CD4-positive, CD25-positive, alpha-beta regulatory T cell (primary cell): ENCODE results near the gene LY6G5B. TPM values are rescaled to one million over a fixed set of nuclear protein-coding genes. Genes with fewer than 3 reads are reported as not detected.
"Not testable (repeated sequence)": the region's sequence is repeated elsewhere in the genome, so short reads cannot be mapped to it uniquely, and the experiment has no call there.

Experiments
- ATAC-seq, 2 donors: fragments of 150-1000 bp; cut with Tn5 transposase; one replicate each; pipeline ENCODE4 v1.10.0; 2021; ENCODE audit warnings: low read depth in 2 of 2, moderate number of reproducible peaks in 2 of 2, moderate library complexity in 1 of 2
- DNase-seq, 3 donors: peaks; one replicate each; pipeline versions ENCODE4 v3.0.0 to v3.0.0-alpha.2; 2012 to 2022; ENCODE audit warnings: mixed read lengths in 1 of 3
- H3K27ac ChIP-seq: one replicate; pipeline ENCODE4 v1.7.0; 2013; ENCODE audit warnings: mild to moderate bottlenecking, low read length; ENCODE audit not compliant: insufficient read depth, poor library complexity, severe bottlenecking
- H3K27me3 ChIP-seq: one replicate; pipeline ENCODE4 v1.7.0; 2013; ENCODE audit warnings: low read length; ENCODE audit not compliant: control insufficient read depth, insufficient read depth
- H3K36me3 ChIP-seq: one replicate; pipeline ENCODE4 v1.7.0; 2013; ENCODE audit warnings: mild to moderate bottlenecking, low read length, moderate library complexity; ENCODE audit not compliant: control insufficient read depth, insufficient read depth
- H3K4me1 ChIP-seq: 2 replicates; pipeline ENCODE4 v1.7.0; 2013; ENCODE audit warnings: mild to moderate bottlenecking, low read length; ENCODE audit not compliant: insufficient read depth, control insufficient read depth, poor library complexity, severe bottlenecking
- H3K4me3 ChIP-seq: one replicate; pipeline ENCODE4 v1.7.0; 2013; ENCODE audit warnings: low read depth, mild to moderate bottlenecking, low read length, moderate library complexity
- H3K9me3 ChIP-seq, 2 experiments: 1 replicate in 1 of 2; 2 replicates in 1 of 2; pipeline ENCODE4 v1.7.0; 2013; ENCODE audit warnings: low read length in 2 of 2, mild to moderate bottlenecking in 1 of 2, moderate library complexity in 1 of 2; ENCODE audit not compliant: control insufficient read depth in 2 of 2
- H3K27ac Mint-ChIP-seq, 3 donors: one replicate each; pipeline ENCODE4 v1.8.0; 2020 to 2022; ENCODE audit warnings: mild to moderate bottlenecking in 3 of 3, mixed read lengths in 3 of 3, moderate library complexity in 2 of 3
- H3K27me3 Mint-ChIP-seq: one replicate; pipeline ENCODE4 v1.8.0; 2022; ENCODE audit warnings: mild to moderate bottlenecking, mixed read lengths
- H3K36me3 Mint-ChIP-seq: one replicate; pipeline ENCODE4 v1.8.0; 2020; ENCODE audit warnings: mixed read lengths
- H3K4me1 Mint-ChIP-seq, 4 donors: one replicate each; pipeline ENCODE4 v1.8.0; 2020 to 2022; ENCODE audit warnings: mixed read lengths in 4 of 4, mild to moderate bottlenecking in 1 of 4
- H3K4me3 Mint-ChIP-seq, 4 donors: one replicate each; pipeline ENCODE4 v1.8.0; 2020 to 2022; ENCODE audit warnings: mild to moderate bottlenecking in 4 of 4, mixed read lengths in 4 of 4, moderate library complexity in 3 of 4
- H3K9me3 Mint-ChIP-seq, 7 donors: one replicate each; pipeline ENCODE4 v1.8.0; 2020 to 2022; ENCODE audit warnings: mixed read lengths in 7 of 7, mild to moderate bottlenecking in 3 of 7, moderate library complexity in 2 of 7
- polyA plus RNA-seq, 4 donors: library from polyadenylated mRNA; unstranded; fragments of 300-500 nt; fragmentation: Illumina TruSeq; gene quantifications; one replicate each; pipeline ENCODE4 v1.2.3, GENCODE V29; 2021
- total RNA-seq: library from RNA; stranded (reverse); gene quantifications from one replicate; pipeline ENCODE4 v1.2.3, GENCODE V29; 2022

LY6G5B gene
- total and polyA plus RNA-seq, 5 donors from 2014 or later: 38.8 TPM; not detected in 4

GRCh38 chr6:31702819-31703716 is 33.3 kb downstream of the LY6G5B start, which contains the start of gene ABHD16A:
TSS of gene ABHD16A (minus strand) at chr6:31703324. CDS start at chr6:31703281, 43 bp downstream.
- Mint-ChIP-seq H3K27ac (peak within 1 kb of the TSS; percentile 98 to 99 (median 98)), H3K9me3 (no peaks in the 10 kb centered on the region), H3K4me1 (peaks cover under 1 to 45% (median 31%) of the 10 kb centered on the region in 4 donors), H3K27me3 (peaks cover 6% of the 10 kb centered on the region), H3K4me3 (peak within 1 kb of the TSS; percentile 84 to 100 (median 98)), H3K36me3 (peaks cover 7% of the 10 kb centered on the region)
- Histone ChIP-seq H3K4me1 (peaks cover 32% of the 10 kb centered on the region), H3K9me3 (no peaks in the 10 kb centered on the region), H3K36me3 (peaks cover 10% of the 10 kb centered on the region), H3K27me3 (no peaks in the 10 kb centered on the region), H3K4me3 (peak within 1 kb of the TSS; percentile 93), H3K27ac (peak within 1 kb of the TSS; percentile 98)
- ATAC-seq: peak; percentile 94 to 97
- peak; percentile 95 to 99 (median 97) for DNase-seq

DNA sequence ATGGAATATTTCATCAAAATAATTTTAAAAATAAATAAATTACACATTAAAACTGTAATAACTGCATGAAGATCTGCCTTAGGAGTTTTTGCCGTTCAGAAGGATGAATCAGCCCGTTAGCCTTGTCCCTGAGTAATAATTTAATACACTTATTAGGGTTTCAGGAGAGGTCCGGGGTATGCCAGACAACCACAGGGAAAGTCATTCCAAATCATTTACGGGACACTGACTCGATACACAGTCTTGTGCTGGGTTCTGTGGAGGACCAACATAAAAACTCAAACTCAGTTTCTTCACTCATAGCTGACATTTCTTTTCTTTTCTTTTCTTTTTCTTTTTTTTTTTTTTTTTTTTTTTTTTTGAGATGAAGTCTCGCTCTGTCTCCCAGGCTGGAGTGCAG is 36.2 kb downstream of the LY6G5B start:
- Histone ChIP-seq H3K9me3 (no peaks in the 10 kb centered on the region), H3K36me3 (peaks cover 4% of the 10 kb centered on the region), H3K4me1 (peaks cover 32% of the 10 kb centered on the region), H3K27me3 (no peaks in the 10 kb centered on the region), H3K27ac (no peak overlapping the region), H3K4me3 (no peak overlapping the region)
- DNase-seq: no peak
- peaks cover 6% of the 10 kb centered on the region for H3K27me3 Mint-ChIP-seq
- H3K4me3 Mint-ChIP-seq: no peak overlapping the region
- H3K4me1 Mint-ChIP-seq: peaks cover 0 to 35% (median 25%) of the 10 kb centered on the region in 4 donors
- H3K27ac Mint-ChIP-seq: no peak overlapping the region
- no peaks in the 10 kb centered on the region for H3K9me3 Mint-ChIP-seq
- ATAC-seq: no peak
- H3K36me3 Mint-ChIP-seq: peaks cover 3% of the 10 kb centered on the region

DNA sequence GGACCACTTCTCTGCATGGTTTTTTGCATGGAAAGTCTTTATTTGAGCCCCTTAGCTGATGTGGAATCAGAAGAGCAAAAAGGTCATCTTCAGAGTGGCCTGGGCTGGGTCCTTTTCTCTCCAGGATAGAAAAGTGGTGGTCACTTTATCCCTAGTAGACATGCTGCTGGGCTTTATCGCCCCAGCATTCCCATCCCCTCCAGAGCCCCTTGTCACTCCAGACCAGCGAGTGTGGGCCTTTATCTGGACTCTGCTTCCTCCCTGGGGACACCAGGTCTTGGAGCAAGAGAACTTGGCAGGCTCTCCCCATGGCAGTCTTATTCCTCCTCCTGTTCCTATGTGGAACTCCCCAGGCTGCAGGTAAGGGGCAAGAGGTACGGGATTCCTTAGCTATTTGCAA is 36.8 kb downstream of the LY6G5B start, which contains the start of gene LY6G6F:
Gene LY6G6F, plus strand, starts transcription at position 268 of the 400 bp plus-strand sequence. Its CDS starts 41 bp downstream, at position 309.
- peak within 1 kb of the TSS in 1 of 3 donors; percentile 36 for H3K27ac Mint-ChIP-seq
- Histone ChIP-seq H3K27ac (no peak within 1 kb of the TSS), H3K4me3 (no peak within 1 kb of the TSS), H3K9me3 (no peaks in the 10 kb centered on the region), H3K4me1 (peaks cover 31% of the 10 kb centered on the region), H3K27me3 (no peaks in the 10 kb centered on the region), H3K36me3 (no peaks in the 10 kb centered on the region)
- peaks cover 0 to 33% (median 24%) of the 10 kb centered on the region in 4 donors for H3K4me1 Mint-ChIP-seq
- H3K27me3 Mint-ChIP-seq: peaks cover 6% of the 10 kb centered on the region
- no peaks in the 10 kb centered on the region for H3K9me3 Mint-ChIP-seq
- no peak for ATAC-seq
- peak within 1 kb of the TSS in 1 of 4 donors; percentile 32 for H3K4me3 Mint-ChIP-seq
- no peaks in the 10 kb centered on the region for H3K36me3 Mint-ChIP-seq
- DNase-seq: no peak

- DNase-seq: no peak
- Histone ChIP-seq H3K4me1 (peaks cover 20% of the 10 kb centered on the region), H3K36me3 (no peaks in the 10 kb centered on the region), H3K9me3 (no peaks in the 10 kb centered on the region), H3K27ac (no peak overlapping the region), H3K27me3 (no peaks in the 10 kb centered on the region), H3K4me3 (no peak overlapping the region)
- no peak overlapping the region for H3K27ac Mint-ChIP-seq
- no peak overlapping the region for H3K4me3 Mint-ChIP-seq
- H3K36me3 Mint-ChIP-seq: no peaks in the 10 kb centered on the region
- peaks cover 6% of the 10 kb centered on the region for H3K27me3 Mint-ChIP-seq
- no peaks in the 10 kb centered on the region for H3K9me3 Mint-ChIP-seq
- ATAC-seq: no peak
- H3K4me1 Mint-ChIP-seq: peaks cover 0 to 29% (median 15%) of the 10 kb centered on the region in 4 donors
These were observed 37.9 kb downstream of the LY6G5B start for GRCh38 chr6:31707701-31708100.

GRCh38 chr6:31708224-31708623 is 38.4 kb downstream of the LY6G5B start:
- ATAC-seq (no peak), DNase-seq (no peak)
- H3K9me3 Mint-ChIP-seq: no peaks in the 10 kb centered on the region
- H3K9me3 ChIP-seq: no peaks in the 10 kb centered on the region
- no peaks in the 10 kb centered on the region for H3K36me3 Mint-ChIP-seq
- no peaks in the 10 kb centered on the region for H3K36me3 ChIP-seq
- no peak overlapping the region for H3K4me3 Mint-ChIP-seq
- peaks cover 0 to 26% (median 13%) of the 10 kb centered on the region in 4 donors for H3K4me1 Mint-ChIP-seq
- H3K27me3 ChIP-seq: no peaks in the 10 kb centered on the region
- no peak overlapping the region for H3K27ac Mint-ChIP-seq
- no peak overlapping the region for H3K4me3 ChIP-seq
- peaks cover 19% of the 10 kb centered on the region for H3K4me1 ChIP-seq
- H3K27ac ChIP-seq: no peak overlapping the region
- peaks cover 5% of the 10 kb centered on the region for H3K27me3 Mint-ChIP-seq

GRCh38 chr6:31709157-31709556 is 39.4 kb downstream of the LY6G5B start:
- DNase-seq, H3K4me3 ChIP-seq, H3K9me3 ChIP-seq: not testable (repeated sequence)

DNA sequence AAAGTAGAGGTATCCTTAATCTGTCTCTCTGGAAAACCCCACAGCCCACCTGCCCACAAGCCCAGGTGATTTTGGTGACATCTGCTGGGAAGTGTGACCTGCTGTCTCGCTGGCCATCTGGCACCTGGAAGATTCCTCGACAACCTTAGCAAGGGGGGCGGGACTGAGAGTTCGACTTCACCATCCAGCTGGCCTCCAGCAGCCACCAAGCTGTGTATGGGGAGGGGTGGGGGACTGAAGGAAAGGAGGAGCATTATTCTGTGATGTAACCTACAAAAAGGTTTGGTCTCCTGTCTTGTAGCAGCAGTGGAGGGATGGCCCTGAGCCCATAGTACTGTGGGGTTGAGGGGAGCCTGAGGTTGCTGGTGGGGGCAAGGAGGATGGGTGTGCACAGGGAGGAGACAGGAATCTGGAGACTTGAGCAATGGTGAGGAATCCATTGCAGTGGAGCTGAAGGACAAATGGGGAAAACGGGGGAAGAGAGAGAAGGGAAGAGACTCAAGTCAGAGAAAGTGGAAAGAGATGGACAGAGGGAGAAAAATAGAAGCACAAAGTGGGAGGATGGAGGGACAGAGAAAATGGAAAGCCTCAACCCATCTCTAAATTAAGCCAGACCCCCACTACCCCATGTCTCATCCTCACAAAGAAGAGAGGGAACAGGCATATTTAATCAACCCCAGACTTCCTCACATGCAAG is 40.9 kb downstream of the LY6G5B start:
- ATAC-seq: no peak
- Histone ChIP-seq H3K27me3 (no peaks in the 10 kb centered on the region), H3K27ac (no peak overlapping the region), H3K9me3 (no peaks in the 10 kb centered on the region), H3K36me3 (no peaks in the 10 kb centered on the region), H3K4me1 (peaks cover 11% of the 10 kb centered on the region), H3K4me3 (no peak overlapping the region)
- Mint-ChIP-seq H3K27ac (peak overlapping the region in 2 of 3 donors; percentile 52 to 83), H3K4me1 (peaks cover 0 to 22% (median 10%) of the 10 kb centered on the region in 4 donors), H3K9me3 (no peaks in the 10 kb centered on the region), H3K36me3 (no peaks in the 10 kb centered on the region), H3K4me3 (peak overlapping the region in 2 of 4 donors; percentile 51 to 66), H3K27me3 (peaks cover 5% of the 10 kb centered on the region)
- no peak for DNase-seq

More at GRCh38 chr6:31709157-31709556, 39.4 kb downstream of the LY6G5B start:
- H3K4me1 ChIP-seq: peaks cover 11% of the 10 kb centered on the region
- H3K9me3 Mint-ChIP-seq, H3K36me3 Mint-ChIP-seq, H3K27ac Mint-ChIP-seq, H3K27me3 ChIP-seq, H3K36me3 ChIP-seq, H3K27me3 Mint-ChIP-seq, H3K27ac ChIP-seq, ATAC-seq, H3K4me3 Mint-ChIP-seq: not testable (repeated sequence)
- H3K4me1 Mint-ChIP-seq: peaks cover 0 to 21% (median 9%) of the 10 kb centered on the region in 4 donors
